Panc1 (cell line): Measurements from ENCODE around the gene SPATA20. TPM values are rescaled to one million over a fixed set of nuclear protein-coding genes. Genes with fewer than 3 reads are reported as not detected.

Experiments used
- ATAC-seq: fragments of 200-7000 bp; cut with Tn5 transposase; 2 replicates; pipeline ENCODE4 v1.9.1; 2020; ENCODE audit warnings: mild to moderate bottlenecking, moderate library complexity
- BruUV-seq: library from RNA; stranded (reverse); fragments of 400-500 nt; replicated peaks from 2 replicates; lab custom pipeline; 2021; lab: Mats Ljungman, UMichigan
- CTCF ChIA-PET: fragments of 300-600 bp; sonication (Branson Sonifier 250); formaldehyde crosslinking; loops from one replicate; lab custom pipeline; 2022; ENCODE audit warnings: antibody characterized with exemption; lab: Charles Lee
- POLR2A ChIA-PET: fragments of 300-600 bp; sonication (Branson Sonifier 250); formaldehyde crosslinking; loops from one replicate; lab custom pipeline; 2022; ENCODE audit warnings: antibody characterized with exemption; lab: Charles Lee
- DNase-seq: peaks from one replicate; pipeline ENCODE4 v3.0.0-alpha.2; 2010; ENCODE audit warnings: low read depth, low spot score
- H3K27ac ChIP-seq: 2 replicates; pipeline ENCODE4 v1.5.1; 2011; ENCODE audit warnings: mild to moderate bottlenecking, low read length, inconsistent platforms
- H3K27me3 ChIP-seq: fragments of 200-500 bp; sonication (Bioruptor generic); 2 replicates; pipeline ENCODE4 v1.6.0; 2014; ENCODE audit warnings: low read length, inconsistent platforms; ENCODE audit not compliant: control insufficient read depth, insufficient read depth
- H3K36me3 ChIP-seq: fragments of 200-500 bp; sonication (Bioruptor generic); 2 replicates; pipeline ENCODE4 v1.5.1; 2014; ENCODE audit warnings: inconsistent platforms, mild to moderate bottlenecking, low read length, moderate library complexity; ENCODE audit not compliant: control insufficient read depth, insufficient read depth
- H3K4me1 ChIP-seq: 2 replicates; pipeline ENCODE4 v1.5.1; 2011; ENCODE audit warnings: inconsistent platforms, mild to moderate bottlenecking, low read length, moderate library complexity; ENCODE audit not compliant: control insufficient read depth, insufficient read depth
- H3K4me3 ChIP-seq, 2 experiments: 2 replicates each; pipeline ENCODE4 v1.5.1; 2011 to 2012; ENCODE audit warnings: low read depth in 2 of 2, low read length in 2 of 2, mild to moderate bottlenecking in 2 of 2, inconsistent platforms in 1 of 2, moderate library complexity in 1 of 2
- H3K9me3 ChIP-seq: fragments of 200-500 bp; sonication (Bioruptor generic); 2 replicates; pipeline ENCODE4 v1.5.1; 2014; ENCODE audit warnings: low read depth, mild to moderate bottlenecking, inconsistent platforms, low read length, moderate library complexity; ENCODE audit not compliant: control insufficient read depth, insufficient read depth
- CTCF ChIP-seq: fragments of 450-650 bp; IDR thresholded peaks from 2 replicates; pipeline ENCODE4 v1.5.1; 2017; ENCODE audit warnings: mild to moderate bottlenecking
- POLR2AphosphoS5 ChIP-seq: IDR thresholded peaks from 2 replicates; pipeline ENCODE4 v1.6.1; 2012; ENCODE audit warnings: mild to moderate bottlenecking, low read depth, low read length, moderate library complexity
- REST ChIP-seq, 2 experiments: IDR thresholded peaks; 2 replicates each; pipeline ENCODE4 v1.6.1; 2011 to 2012; ENCODE audit warnings: low read depth in 2 of 2, control low read depth in 1 of 2, low read length in 1 of 2, mild to moderate bottlenecking in 1 of 2, moderate library complexity in 1 of 2; ENCODE audit not compliant: insufficient read depth in 1 of 2
- SIN3A ChIP-seq: IDR thresholded peaks from 2 replicates; pipeline ENCODE4 v1.6.1; 2012; ENCODE audit warnings: low read depth, mild to moderate bottlenecking, low read length, moderate library complexity, borderline replicate concordance; ENCODE audit not compliant: insufficient read depth
- TCF7L2 ChIP-seq: IDR thresholded peaks from 2 replicates; pipeline ENCODE4 v1.6.1; 2011; ENCODE audit warnings: mild to moderate bottlenecking, low read depth, low read length, inconsistent platforms
- in situ Hi-C: cut with HindIII; loops from 2 replicates; pipeline ENCODE4 v1.10.0; 2016; ENCODE audit warnings: low sequenced_read_pairs, low pct_unique_long_range_greater_than_20kb
- intact Hi-C: fragments of 100-400 bp; cut with micrococcal nuclease; formaldehyde crosslinking; loops from one replicate; pipeline ENCODE4 v1.10.0; 2022; ENCODE audit not compliant: unreplicated experiment
- total RNA-seq: library from RNA; stranded (reverse); gene quantifications from one replicate; pipeline ENCODE4 v1.2.1, GENCODE V29; 2021; ENCODE audit not compliant: unreplicated experiment

The SPATA20 gene
- total RNA-seq, 1 experiment from 2014 or later, result 82.2 TPM

GRCh38 chr17:50589095-50589705 lies 42.2 kb downstream of the SPATA20 start:
- no peak for DNase-seq
- H3K4me3 ChIP-seq, result no peak overlapping the region
- ChIA-PET POLR2A (no interaction called here), CTCF (no interaction called here)
- no peaks in the 10 kb centered on the region for H3K9me3 ChIP-seq
- peaks cover 12% of the 10 kb centered on the region; the same call in 1 of the 2 replicates for H3K4me1 ChIP-seq
- H3K36me3 ChIP-seq, result no peaks in the 10 kb centered on the region
- H3K27ac ChIP-seq, result no peak overlapping the region
- BruUV-seq, result no TSS peak
- in situ Hi-C loops, result no loop called here
- ATAC-seq, result no peak
- H3K27me3 ChIP-seq, result no peaks in the 10 kb centered on the region
- TF ChIP-seq POLR2AphosphoS5 (no peak), SIN3A (no peak), TCF7L2 (no peak), CTCF (no peak)
- intact Hi-C loops, result no loop called here

GRCh38 chr17:50590946-50591737 lies 44.2 kb downstream of the SPATA20 start:
- BruUV-seq, result no TSS peak
- ATAC-seq (no peak), DNase-seq (no peak)
- no peak overlapping the region for H3K4me3 ChIP-seq
- ChIA-PET POLR2A (no interaction called here), CTCF (no interaction called here)
- no peaks in the 10 kb centered on the region for H3K4me1 ChIP-seq
- no peaks in the 10 kb centered on the region for H3K27me3 ChIP-seq
- no peak for TF ChIP-seq REST (IDR thresholded peaks at IDR 0.05; ENCODE audit: insufficient read depth in 1 of 2, low read depth in 2 of 2, low read length in 1 of 2)
- TF ChIP-seq TCF7L2, result no peak
- no peak for TF ChIP-seq POLR2AphosphoS5
- TF ChIP-seq CTCF, result no peak
- no peak for TF ChIP-seq SIN3A
- no peak overlapping the region for H3K27ac ChIP-seq
- in situ Hi-C loops, result no loop called here
- intact Hi-C loops, result no loop called here
- no peaks in the 10 kb centered on the region for H3K9me3 ChIP-seq
- no peaks in the 10 kb centered on the region for H3K36me3 ChIP-seq
